ENCODE measurements around the gene QSOX1.
A peak's percentile ranks its signal among the peaks of the same experiment; 100 is the strongest.

Gene QSOX1

DNA sequence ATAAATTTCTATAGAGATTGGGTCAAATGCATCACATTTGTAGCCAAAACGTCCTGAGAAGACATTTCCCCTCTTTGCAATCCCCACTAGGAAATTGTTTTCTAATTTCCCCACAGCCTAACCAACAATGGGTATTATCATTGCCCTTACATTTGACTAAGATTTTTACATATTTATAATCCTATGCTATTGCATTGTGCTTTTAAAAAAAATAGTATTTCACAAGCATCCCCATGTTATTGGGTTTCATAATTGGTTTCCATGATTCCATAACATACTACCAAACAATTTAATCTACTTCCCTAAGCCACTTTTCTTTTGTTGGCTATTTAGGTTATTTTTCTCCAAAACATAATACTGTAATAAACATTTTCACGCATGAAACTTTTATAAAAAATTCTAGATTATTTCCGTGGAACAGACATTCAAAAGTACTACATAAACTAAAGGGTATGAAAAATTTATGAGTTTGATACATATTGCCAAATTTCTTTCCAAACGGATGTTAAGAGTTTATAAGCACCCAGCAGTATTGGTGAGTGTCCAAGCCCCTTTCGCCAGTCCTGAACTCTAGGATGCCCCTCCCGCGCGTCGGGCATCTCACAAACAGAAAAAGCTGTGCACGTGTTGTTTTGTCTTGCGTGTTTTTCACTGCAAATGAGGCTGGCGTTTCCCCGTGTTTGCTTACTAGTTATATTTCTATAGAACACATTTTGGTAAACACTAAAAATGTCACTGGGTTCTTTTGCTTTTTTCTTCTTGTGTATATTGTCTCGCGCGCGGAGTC lies 73.4 kb downstream of the QSOX1 start:
- H3K4me3 ChIP-seq (ENCODE audit: low read depth, low read length, poor library complexity, severe bottlenecking) = no peak overlapping the region
- peaks cover 9% of the 10 kb centered on the region for H3K27me3 ChIP-seq (ENCODE audit: insufficient read depth, low read length)
- no peak for TF ChIP-seq EZH2 (IDR thresholded peaks at IDR 0.05; ENCODE audit: borderline replicate concordance, low read length)
- TF ChIP-seq, protein P1, sequence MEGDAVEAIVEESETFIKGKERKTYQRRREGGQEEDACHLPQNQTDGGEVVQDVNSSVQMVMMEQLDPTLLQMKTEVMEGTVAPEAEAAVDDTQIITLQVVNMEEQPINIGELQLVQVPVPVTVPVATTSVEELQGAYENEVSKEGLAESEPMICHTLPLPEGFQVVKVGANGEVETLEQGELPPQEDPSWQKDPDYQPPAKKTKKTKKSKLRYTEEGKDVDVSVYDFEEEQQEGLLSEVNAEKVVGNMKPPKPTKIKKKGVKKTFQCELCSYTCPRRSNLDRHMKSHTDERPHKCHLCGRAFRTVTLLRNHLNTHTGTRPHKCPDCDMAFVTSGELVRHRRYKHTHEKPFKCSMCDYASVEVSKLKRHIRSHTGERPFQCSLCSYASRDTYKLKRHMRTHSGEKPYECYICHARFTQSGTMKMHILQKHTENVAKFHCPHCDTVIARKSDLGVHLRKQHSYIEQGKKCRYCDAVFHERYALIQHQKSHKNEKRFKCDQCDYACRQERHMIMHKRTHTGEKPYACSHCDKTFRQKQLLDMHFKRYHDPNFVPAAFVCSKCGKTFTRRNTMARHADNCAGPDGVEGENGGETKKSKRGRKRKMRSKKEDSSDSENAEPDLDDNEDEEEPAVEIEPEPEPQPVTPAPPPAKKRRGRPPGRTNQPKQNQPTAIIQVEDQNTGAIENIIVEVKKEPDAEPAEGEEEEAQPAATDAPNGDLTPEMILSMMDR (IDR thresholded peaks at IDR 0.05; ENCODE audit: low read length) = no peak
- no peak overlapping the region for H3K9ac ChIP-seq (ENCODE audit: low read length)
- no peaks in the 10 kb centered on the region for H3F3A ChIP-seq (ENCODE audit: insufficient read depth, low read length)
- peaks cover 23% of the 10 kb centered on the region for H3K4me1 ChIP-seq (ENCODE audit: insufficient read depth, low read length, severe bottlenecking)
- no peaks in the 10 kb centered on the region for H3K79me2 ChIP-seq (ENCODE audit: insufficient read depth, low read length)
- no peaks in the 10 kb centered on the region for H3K9me3 ChIP-seq (ENCODE audit: low read length)
- H4K20me1 ChIP-seq (ENCODE audit: insufficient read depth, low read length) = no peaks in the 10 kb centered on the region
- no peaks in the 10 kb centered on the region for H3K9me2 ChIP-seq (ENCODE audit: low read depth, low read length)
- no peaks in the 10 kb centered on the region; the same call in 1 of the 2 replicates for H3K36me3 ChIP-seq (ENCODE audit: insufficient read depth, low read length)
- H3K4me2 ChIP-seq (ENCODE audit: low read length) = no peak overlapping the region
- no peak overlapping the region for H2AFZ ChIP-seq (ENCODE audit: low read length)
- H3K27ac ChIP-seq (ENCODE audit: low read depth, low read length, poor library complexity, severe bottlenecking) = no peak overlapping the region

DNA sequence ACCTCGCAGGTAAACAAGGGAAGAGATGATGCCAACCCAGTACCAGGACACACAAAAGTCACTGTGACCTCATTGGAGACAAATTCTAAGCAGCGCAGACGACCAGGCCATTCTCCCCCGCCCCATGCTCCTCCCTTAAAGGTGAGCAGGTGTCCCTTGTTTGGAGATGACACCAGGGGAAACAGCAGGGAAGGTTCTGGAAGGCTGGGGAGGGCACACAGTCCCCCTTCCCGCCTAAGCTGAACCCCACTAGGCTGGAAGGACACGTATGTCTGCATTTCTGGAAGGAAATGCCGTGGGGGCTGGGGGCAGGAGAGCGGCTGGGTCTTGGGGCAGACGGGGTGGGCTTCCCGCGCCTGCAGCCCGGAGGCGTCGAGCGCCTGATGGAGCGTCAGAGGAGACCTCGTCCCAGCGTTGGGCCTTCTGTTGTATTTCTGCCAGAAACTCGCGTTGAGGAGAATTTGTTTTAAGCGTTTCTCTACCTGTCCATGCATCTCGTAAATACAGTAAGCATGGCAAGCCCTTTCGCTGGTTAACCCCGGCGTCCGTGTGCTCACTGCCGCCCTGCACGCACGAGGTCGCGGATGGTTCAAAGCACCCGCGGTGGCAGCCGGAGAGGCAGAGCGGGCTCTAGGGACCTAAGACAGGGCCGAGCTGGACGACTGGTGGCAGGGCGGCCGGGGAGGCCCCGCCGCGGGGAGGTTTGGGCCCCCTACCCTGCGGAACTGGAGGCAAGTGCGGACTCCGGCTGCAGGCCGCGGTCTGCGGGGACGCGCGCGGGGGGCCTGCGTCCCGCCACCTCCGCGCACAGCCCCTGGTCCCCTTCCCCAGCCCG lies 74.2 kb downstream of the QSOX1 start:
- TF ChIP-seq EZH2 (IDR thresholded peaks at IDR 0.05; ENCODE audit: borderline replicate concordance, low read length) = no peak
- TF ChIP-seq, protein P1 (IDR thresholded peaks at IDR 0.05; ENCODE audit: low read length) = no peak
- H3K27me3 ChIP-seq (ENCODE audit: insufficient read depth, low read length) = peaks cover 9% of the 10 kb centered on the region

GRCh38 chr1:180229483-180230415 lies 75.1 kb downstream of the QSOX1 start, which contains the start of gene LHX4:
Gene LHX4, plus strand, starts transcription at chr1:180230264. Its CDS starts 266 bp downstream, at chr1:180230530.
- H3K27me3 ChIP-seq (ENCODE audit: insufficient read depth, low read length) = peaks cover 9% of the 10 kb centered on the region

More for the DNA sequence above, 74.2 kb downstream of the QSOX1 start:
- peak overlapping the region; percentile 44; the same call in 1 of the 2 replicates for H3K9ac ChIP-seq (ENCODE audit: low read length)
- H3F3A ChIP-seq (ENCODE audit: insufficient read depth, low read length) = no peaks in the 10 kb centered on the region
- peaks cover 23% of the 10 kb centered on the region for H3K4me1 ChIP-seq (ENCODE audit: insufficient read depth, low read length, severe bottlenecking)
- no peaks in the 10 kb centered on the region for H3K9me3 ChIP-seq (ENCODE audit: low read length)
- H3K9me2 ChIP-seq (ENCODE audit: low read depth, low read length) = no peaks in the 10 kb centered on the region
- H2AFZ ChIP-seq (ENCODE audit: low read length) = no peak overlapping the region
- peak overlapping the region; percentile 96 for H3K4me2 ChIP-seq (ENCODE audit: low read length)
- H3K4me3 ChIP-seq (ENCODE audit: low read depth, low read length, poor library complexity, severe bottlenecking) = peak overlapping the region; percentile 73
- H3K36me3 ChIP-seq (ENCODE audit: insufficient read depth, low read length) = no peaks in the 10 kb centered on the region; the same call in 1 of the 2 replicates
- H4K20me1 ChIP-seq (ENCODE audit: insufficient read depth, low read length) = no peaks in the 10 kb centered on the region
- no peaks in the 10 kb centered on the region for H3K79me2 ChIP-seq (ENCODE audit: insufficient read depth, low read length)
- no peak overlapping the region for H3K27ac ChIP-seq (ENCODE audit: low read depth, low read length, poor library complexity, severe bottlenecking)

More at GRCh38 chr1:180229483-180230415, 75.1 kb downstream of the QSOX1 start, which contains the start of gene LHX4:
- peak within 1 kb of the TSS; percentile 96 for H3K4me2 ChIP-seq (ENCODE audit: low read length)
- no peaks in the 10 kb centered on the region for H3K79me2 ChIP-seq (ENCODE audit: insufficient read depth, low read length)
- H3K9me2 ChIP-seq (ENCODE audit: low read depth, low read length) = no peaks in the 10 kb centered on the region
- H3K27ac ChIP-seq (ENCODE audit: low read depth, low read length, poor library complexity, severe bottlenecking) = no peak within 1 kb of the TSS
- peak within 1 kb of the TSS; percentile 73 for H3K4me3 ChIP-seq (ENCODE audit: low read depth, low read length, poor library complexity, severe bottlenecking)
- H3K9ac ChIP-seq (ENCODE audit: low read length) = peak within 1 kb of the TSS; percentile 44; the same call in 1 of the 2 replicates
- TF ChIP-seq, protein P1 (IDR thresholded peaks at IDR 0.05; ENCODE audit: low read length) = no peak
- no peak for TF ChIP-seq EZH2 (IDR thresholded peaks at IDR 0.05; ENCODE audit: borderline replicate concordance, low read length)
- H2AFZ ChIP-seq (ENCODE audit: low read length) = no peak within 1 kb of the TSS
- no peaks in the 10 kb centered on the region; the same call in 1 of the 2 replicates for H3K36me3 ChIP-seq (ENCODE audit: insufficient read depth, low read length)
- H4K20me1 ChIP-seq (ENCODE audit: insufficient read depth, low read length) = no peaks in the 10 kb centered on the region
- no peaks in the 10 kb centered on the region for H3F3A ChIP-seq (ENCODE audit: insufficient read depth, low read length)
- peaks cover 23% of the 10 kb centered on the region for H3K4me1 ChIP-seq (ENCODE audit: insufficient read depth, low read length, severe bottlenecking)
- H3K9me3 ChIP-seq (ENCODE audit: low read length) = no peaks in the 10 kb centered on the region

All from OCI-LY1 (cell line).